Activated T-cell treated with anti-CD3 and anti-CD28 coated beads, Interleukin-2, amount 50 U/mL, for 72 hours (primary cell): ENCODE measurements around the gene BTBD19. TPM values are rescaled to one million over a fixed set of nuclear protein-coding genes. Genes with fewer than 3 reads are reported as not detected.
A peak's percentile ranks its signal among the peaks of the same experiment; 100 is the strongest.

Source experiments
- ATAC-seq, 2 donors: fragments of 150-1000 bp; cut with Tn5 transposase; replicated peaks in 1 of 2; 2 replicates each; pipeline ENCODE4 v1.10.0; 2021; ENCODE audit warnings: moderate library complexity in 2 of 2, mild to moderate bottlenecking in 1 of 2
- DNase-seq, 2 donors: peaks; one replicate each; pipeline ENCODE4 v3.0.0; 2021 to 2022; ENCODE audit warnings: mixed read lengths in 1 of 2
- H3K27ac Mint-ChIP-seq: one replicate; pipeline ENCODE4 v1.8.0; 2022; ENCODE audit warnings: mild to moderate bottlenecking, moderate library complexity, mixed read lengths
- H3K27me3 Mint-ChIP-seq: one replicate; pipeline ENCODE4 v1.8.0; 2022; ENCODE audit warnings: low read depth, mixed read lengths
- H3K36me3 Mint-ChIP-seq, 2 donors: one replicate each; pipeline ENCODE4 v1.8.0; 2022; ENCODE audit warnings: mixed read lengths in 2 of 2, mild to moderate bottlenecking in 1 of 2; ENCODE audit not compliant: insufficient read depth in 2 of 2
- H3K4me1 Mint-ChIP-seq: one replicate; pipeline ENCODE4 v1.8.0; 2022; ENCODE audit warnings: low read depth, mixed read lengths
- H3K4me3 Mint-ChIP-seq, 2 donors: one replicate each; pipeline ENCODE4 v1.8.0; 2022; ENCODE audit warnings: mild to moderate bottlenecking in 2 of 2, mixed read lengths in 2 of 2, moderate library complexity in 2 of 2
- H3K9me3 Mint-ChIP-seq, 2 donors: one replicate each; pipeline ENCODE4 v1.8.0; 2022; ENCODE audit warnings: mixed read lengths in 2 of 2
- total RNA-seq, 2 donors: library from RNA; stranded (reverse); gene quantifications; one replicate each; pipeline ENCODE4 v1.2.3, GENCODE V29; 2022

BTBD19 gene
- total RNA-seq, 2 donors from 2014 or later: 9.4 to 16.8 TPM

DNA sequence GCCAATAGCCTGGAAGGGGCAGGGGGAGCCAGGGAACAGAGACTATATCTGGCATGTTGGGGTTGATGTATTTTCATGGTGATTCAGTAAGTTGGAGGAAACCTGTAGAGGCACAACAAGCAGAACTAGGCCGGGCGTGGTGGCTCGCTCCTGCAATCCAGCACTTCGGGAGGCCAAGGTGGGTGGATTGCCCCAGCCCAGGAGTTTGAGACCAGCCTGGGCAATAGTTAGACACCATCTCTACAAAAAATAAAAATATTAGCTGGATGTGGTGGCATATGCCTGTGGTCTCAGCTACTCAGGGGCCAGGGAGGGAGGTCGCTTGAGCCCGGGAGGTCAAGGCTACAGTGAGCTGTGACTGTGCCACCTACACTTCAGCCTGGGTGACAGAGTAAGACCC, 44.9 kb downstream of the BTBD19 start:
- ATAC-seq (no peak), DNase-seq (no peak)
- Mint-ChIP-seq H3K27ac (no peak overlapping the region), H3K27me3 (no peaks in the 10 kb centered on the region), H3K4me1 (peaks cover 19% of the 10 kb centered on the region), H3K36me3 (peaks cover 3 to 4% of the 10 kb centered on the region in 2 donors), H3K9me3 (no peaks in the 10 kb centered on the region), H3K4me3 (no peak overlapping the region)

DNA sequence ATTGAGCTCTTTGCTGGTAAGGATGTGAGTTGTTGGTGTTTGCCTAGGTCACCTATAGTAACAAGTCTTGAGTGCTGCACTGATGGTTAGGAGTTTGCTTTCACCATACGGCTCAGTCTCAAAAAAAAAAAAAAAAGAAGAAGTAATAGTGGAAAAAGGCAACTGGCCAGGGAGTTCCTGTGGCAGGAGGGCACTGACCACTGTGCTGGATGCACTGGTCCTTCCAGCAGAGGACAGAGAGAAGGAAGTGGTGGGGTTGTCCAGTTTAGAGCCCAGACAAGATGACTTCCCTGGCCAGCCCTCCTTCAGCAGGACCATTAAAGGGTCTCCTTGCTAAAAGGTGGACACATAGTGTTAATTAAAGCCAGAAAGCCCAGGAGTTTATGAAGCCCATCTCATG, 46.6 kb downstream of the BTBD19 start:
- H3K9me3 Mint-ChIP-seq: no peaks in the 10 kb centered on the region
- no peaks in the 10 kb centered on the region for H3K27me3 Mint-ChIP-seq
- DNase-seq (no peak), ATAC-seq (no peak)
- no peak overlapping the region for H3K27ac Mint-ChIP-seq
- no peak overlapping the region for H3K4me3 Mint-ChIP-seq
- peaks cover 9% of the 10 kb centered on the region for H3K4me1 Mint-ChIP-seq
- H3K36me3 Mint-ChIP-seq: peaks cover 3 to 4% of the 10 kb centered on the region in 2 donors

DNA sequence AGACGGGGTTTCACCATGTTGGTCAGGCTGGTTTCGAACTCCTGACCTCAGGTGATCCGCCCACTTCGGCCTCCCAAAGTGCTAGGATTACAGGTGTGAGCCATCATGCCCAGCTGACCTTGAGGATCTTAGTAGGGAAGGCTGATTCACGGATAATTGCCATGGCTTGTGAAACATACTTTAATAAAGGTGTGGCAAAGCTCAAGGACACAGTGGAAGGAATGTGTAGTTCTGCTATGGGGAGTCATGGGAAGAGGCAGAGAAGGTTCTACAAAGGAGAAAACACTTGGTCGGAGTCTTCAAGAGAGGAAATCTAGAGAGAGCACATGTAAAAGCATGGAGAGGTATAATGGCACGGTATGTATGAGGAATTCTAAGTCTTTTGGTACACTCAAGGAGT, 47.4 kb downstream of the BTBD19 start:
- Mint-ChIP-seq H3K36me3 (peaks cover 3 to 4% of the 10 kb centered on the region in 2 donors), H3K27me3 (no peaks in the 10 kb centered on the region), H3K9me3 (no peaks in the 10 kb centered on the region), H3K27ac (no peak overlapping the region), H3K4me3 (no peak overlapping the region), H3K4me1 (peaks cover 1% of the 10 kb centered on the region)
- ATAC-seq: no peak
- no peak for DNase-seq

- no peaks in the 10 kb centered on the region for H3K4me1 Mint-ChIP-seq
- H3K9me3 Mint-ChIP-seq: no peaks in the 10 kb centered on the region
- H3K27ac Mint-ChIP-seq: no peak overlapping the region
- H3K4me3 Mint-ChIP-seq: no peak overlapping the region
- DNase-seq (no peak), ATAC-seq (no peak)
- H3K27me3 Mint-ChIP-seq: no peaks in the 10 kb centered on the region
- H3K36me3 Mint-ChIP-seq: peaks cover 0 to 3% of the 10 kb centered on the region in 2 donors
These were observed 49.1 kb downstream of the BTBD19 start for GRCh38 chr1:44857446-44857845.

DNA sequence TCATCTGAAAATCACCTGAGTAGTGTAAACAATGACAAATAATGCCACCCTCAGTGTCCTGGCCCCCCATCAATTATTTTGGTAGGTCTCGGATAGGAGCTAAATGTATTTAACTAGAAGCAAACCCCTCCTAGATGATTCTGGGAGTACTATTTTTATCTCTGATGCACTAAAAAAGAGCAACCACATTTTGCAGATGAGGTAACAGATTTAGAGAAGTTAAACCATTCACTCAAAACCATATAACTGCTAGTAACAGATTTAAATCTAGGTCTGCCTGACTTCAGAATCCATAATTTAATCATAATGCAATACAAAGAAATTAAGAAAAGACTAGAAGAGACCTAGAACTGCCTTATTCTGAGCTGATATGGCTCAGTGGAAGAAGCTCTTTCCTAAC, 52.0 kb downstream of the BTBD19 start:
- no peaks in the 10 kb centered on the region for H3K9me3 Mint-ChIP-seq
- ATAC-seq (no peak), DNase-seq (no peak)
- no peaks in the 10 kb centered on the region for H3K4me1 Mint-ChIP-seq
- peaks cover 3 to 5% of the 10 kb centered on the region in 2 donors for H3K36me3 Mint-ChIP-seq
- no peak overlapping the region for H3K27ac Mint-ChIP-seq
- no peaks in the 10 kb centered on the region for H3K27me3 Mint-ChIP-seq
- H3K4me3 Mint-ChIP-seq: no peak overlapping the region

DNA sequence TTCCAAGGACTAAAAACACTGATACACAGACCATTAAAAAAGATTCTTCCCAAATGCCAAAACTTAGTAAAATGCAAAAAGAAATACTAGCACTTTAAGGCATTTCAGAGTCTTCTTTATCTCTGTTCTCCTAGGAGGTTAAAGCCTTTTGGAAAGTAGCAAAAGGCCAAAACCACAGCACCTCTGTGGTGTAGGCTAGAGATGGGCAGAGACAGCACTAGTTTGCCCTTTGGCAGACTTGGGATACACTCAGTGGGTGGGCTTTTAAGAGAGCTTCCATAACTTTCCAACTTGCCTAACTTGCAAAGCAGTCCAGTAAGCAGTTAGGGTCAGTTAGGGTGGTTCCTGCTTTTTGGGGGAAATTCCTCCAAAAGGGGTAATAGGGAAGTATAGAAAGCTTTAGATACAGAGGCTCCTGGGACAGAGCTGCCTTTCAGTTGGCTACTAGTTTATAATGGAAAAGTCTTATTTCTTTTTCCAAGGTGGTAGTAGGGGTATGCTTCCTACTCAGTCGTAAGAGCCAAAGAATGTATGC, 52.6 kb downstream of the BTBD19 start:
- Mint-ChIP-seq H3K4me1 (no peaks in the 10 kb centered on the region), H3K9me3 (no peaks in the 10 kb centered on the region), H3K27ac (no peak overlapping the region), H3K36me3 (peaks cover 3 to 5% of the 10 kb centered on the region in 2 donors), H3K27me3 (no peaks in the 10 kb centered on the region), H3K4me3 (no peak overlapping the region)
- no peak for ATAC-seq
- no peak for DNase-seq

- Mint-ChIP-seq H3K27me3 (no peaks in the 10 kb centered on the region), H3K4me1 (no peaks in the 10 kb centered on the region), H3K36me3 (peaks cover 0 to 5% of the 10 kb centered on the region in 2 donors), H3K4me3 (no peak overlapping the region), H3K27ac (no peak overlapping the region), H3K9me3 (no peaks in the 10 kb centered on the region)
- DNase-seq (no peak), ATAC-seq (peak; percentile 46 to 78)
These were observed 54.6 kb downstream of the BTBD19 start for GRCh38 chr1:44862829-44863401.

Other genes starting within 250 kb of the BTBD19 start
- gene TMEM53, start 134.0 kb upstream of the BTBD19 start, total RNA-seq: 1 to 10 TPM; 3.8 to 4.5 TPM
- gene ARMH1, start 133.8 kb upstream of the BTBD19 start, total RNA-seq: 100 to 1,000 TPM; 108 to 123 TPM
- not detected for gene RNU5D-1, start 77.4 kb upstream of the BTBD19 start, total RNA-seq
- gene KIF2C, start 68.7 kb upstream of the BTBD19 start, total RNA-seq: 100 to 1,000 TPM; 134 to 147 TPM
- gene RPS8, start 33.0 kb upstream of the BTBD19 start, total RNA-seq: 1,000 to 10,000 TPM; 2,862 to 3,010 TPM
- 1 to 10 TPM; 2.5 to 2.6 TPM for gene BEST4, start 20.4 kb upstream of the BTBD19 start, total RNA-seq
- gene PLK3, start 8.1 kb upstream of the BTBD19 start, total RNA-seq: 10 to 100 TPM; 53.4 to 60.7 TPM
- gene DYNLT4, start 1.2 kb upstream of the BTBD19 start, total RNA-seq: 1 to 10 TPM in 1 of 2 donors, not detected in 1; 1.5 TPM
- 1 to 10 TPM; 1.8 to 3.2 TPM for gene PTCH2, start 34.7 kb downstream of the BTBD19 start, total RNA-seq
- 10 to 100 TPM; 22.5 to 28.5 TPM for gene EIF2B3, start 178.1 kb downstream of the BTBD19 start, total RNA-seq
- 10 to 100 TPM; 34.1 to 36.2 TPM for gene HECTD3, start 202.8 kb downstream of the BTBD19 start, total RNA-seq
- 10 to 100 TPM; 65.6 to 75.6 TPM for gene UROD, start 203.7 kb downstream of the BTBD19 start, total RNA-seq